ENCODE measurements around the gene FSTL3.

The FSTL3 gene

DNA sequence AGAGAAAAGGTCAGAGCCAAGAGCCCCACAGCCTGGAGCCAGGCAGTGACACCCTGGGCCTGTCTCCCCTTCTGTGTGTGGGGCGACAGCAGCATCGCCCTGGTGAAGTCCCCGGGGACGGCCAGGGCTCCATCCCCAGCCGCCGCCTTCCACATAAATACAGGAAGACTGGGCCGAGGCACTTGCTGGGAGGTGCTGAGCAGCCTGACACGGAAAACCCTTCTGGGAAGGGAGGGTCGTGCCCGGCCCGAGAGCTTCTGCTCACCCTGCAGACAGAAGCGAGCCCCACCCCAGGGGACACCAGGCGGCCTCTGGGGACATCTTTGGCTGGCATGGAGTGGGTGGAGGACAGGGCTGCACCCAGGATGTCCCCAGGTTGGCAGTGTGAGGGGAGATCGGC is 31.4 kb upstream of the FSTL3 start:
- DNase-seq (ENCODE audit: low read depth in 2 of 2, low spot score in 1 of 2), result no peak

- no peak for DNase-seq (ENCODE audit: low read depth in 2 of 2, low spot score in 1 of 2)
Measured at GRCh38 chr19:645912-646778, 30.0 kb upstream of the FSTL3 start.

- no peak for DNase-seq (ENCODE audit: low read depth in 2 of 2, low spot score in 1 of 2)
Measured at GRCh38 chr19:646779-647565, 29.2 kb upstream of the FSTL3 start.

GRCh38 chr19:647566-648284 is 28.5 kb upstream of the FSTL3 start:
- DNase-seq (ENCODE audit: low read depth in 2 of 2, low spot score in 1 of 2), result no peak

- no peak for DNase-seq (ENCODE audit: low read depth in 2 of 2, low spot score in 1 of 2)
Measured at GRCh38 chr19:648305-648704, 27.9 kb upstream of the FSTL3 start.

GRCh38 chr19:648904-649801 is 27.0 kb upstream of the FSTL3 start:
- no peak for DNase-seq (ENCODE audit: low read depth in 2 of 2, low spot score in 1 of 2)

DNA sequence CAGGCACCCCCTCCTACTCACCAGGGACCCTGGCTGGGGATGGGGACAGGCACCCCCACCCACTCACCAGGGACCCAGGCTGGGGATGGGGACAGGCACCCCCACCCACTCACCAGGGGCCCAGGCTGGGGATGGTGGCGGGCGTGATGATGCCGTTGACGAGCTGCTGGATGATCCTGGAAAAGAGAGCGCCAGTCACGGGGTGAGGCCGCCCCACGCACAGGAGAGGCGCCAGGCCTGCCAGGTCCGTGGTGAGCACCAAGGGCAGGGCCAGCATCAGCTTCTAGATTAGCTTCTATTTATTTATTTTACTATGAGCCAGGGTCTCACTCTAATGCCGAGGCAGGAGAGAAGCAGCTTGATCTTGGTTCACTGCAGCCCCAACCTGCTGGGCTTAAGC is 26.1 kb upstream of the FSTL3 start:
- no peak for DNase-seq (ENCODE audit: low read depth in 2 of 2, low spot score in 1 of 2)

DNA sequence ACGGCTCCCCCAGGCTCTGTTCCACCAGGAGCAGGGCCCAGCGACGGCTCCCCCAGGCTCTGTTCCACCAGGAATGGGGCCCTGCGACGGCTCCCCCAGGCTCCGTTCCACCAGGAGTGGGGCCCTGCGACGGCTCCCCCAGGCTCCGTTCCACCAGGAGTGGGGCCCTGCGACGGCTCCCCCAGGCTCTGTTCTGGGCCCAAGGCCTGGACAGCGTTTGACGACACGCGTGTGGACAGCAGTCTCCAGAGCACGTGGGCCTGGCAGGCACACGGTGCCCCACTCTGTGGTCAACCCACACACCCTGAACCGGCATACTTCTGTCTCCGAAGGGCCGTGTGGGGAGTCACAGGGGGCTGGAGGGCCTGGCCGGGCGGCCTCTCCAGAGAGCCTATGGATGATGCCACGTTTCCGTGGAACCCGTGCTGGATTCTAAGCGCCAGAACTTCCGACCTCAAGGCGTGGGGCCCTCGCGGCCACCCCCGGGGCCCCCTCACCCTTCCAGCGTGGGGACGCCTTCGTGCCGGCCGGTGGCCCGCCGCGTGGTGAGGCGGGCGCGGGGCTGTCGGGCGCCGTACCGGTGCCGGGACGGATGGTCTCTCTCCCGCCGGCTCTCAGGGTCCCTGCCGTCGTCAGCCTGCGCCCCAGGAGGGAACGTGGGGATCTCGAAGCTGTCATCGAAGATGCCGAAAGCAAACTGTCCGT is 24.9 kb upstream of the FSTL3 start:
- no peak for DNase-seq (ENCODE audit: low read depth in 2 of 2, low spot score in 1 of 2)

GRCh38 chr19:651991-652390 is 24.2 kb upstream of the FSTL3 start:
- no peak for DNase-seq (ENCODE audit: low read depth in 2 of 2, low spot score in 1 of 2)

DNA sequence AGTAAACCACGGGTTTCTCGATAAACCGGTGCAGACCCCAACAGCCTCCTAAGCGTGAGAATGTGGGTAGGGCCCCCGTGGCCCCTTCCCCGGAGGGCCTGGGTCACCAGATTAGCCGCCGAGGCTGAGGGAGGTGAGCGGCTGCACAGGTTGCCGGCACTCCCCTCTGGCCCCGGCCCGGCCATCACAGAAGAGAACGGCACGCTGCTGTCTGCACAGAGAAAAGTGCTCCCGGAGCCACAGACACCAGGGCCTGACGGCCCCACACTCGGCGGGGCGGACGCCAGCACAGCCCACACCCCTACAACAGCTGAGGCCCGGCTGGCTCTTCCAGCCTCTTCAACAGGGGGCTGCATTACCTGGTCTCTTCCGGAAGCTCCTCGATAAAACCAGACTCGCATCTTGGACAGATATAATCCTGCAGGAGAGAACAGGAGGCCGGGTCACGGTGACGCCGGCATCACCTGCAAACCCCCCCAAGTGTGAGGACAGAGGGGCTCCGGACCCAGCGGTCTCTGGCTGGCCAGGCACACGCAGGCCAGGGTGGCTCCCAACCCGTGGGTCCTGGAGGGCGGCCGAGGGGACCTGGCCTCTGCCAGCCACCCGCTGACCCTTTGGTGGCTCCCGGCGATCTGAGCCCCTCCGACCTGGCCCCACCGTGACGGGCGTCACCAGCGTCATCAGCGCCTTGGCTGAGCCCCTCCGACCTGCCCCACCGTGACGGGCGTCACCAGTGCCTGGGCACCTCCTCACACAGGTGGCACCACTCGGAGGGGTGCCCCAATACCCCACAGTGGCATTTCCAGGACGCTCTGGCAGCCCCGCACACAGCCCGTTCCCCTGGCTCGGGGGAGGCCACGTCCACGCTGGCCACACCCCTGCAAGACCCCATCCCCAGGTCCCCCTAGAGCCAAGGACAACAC is 23.5 kb upstream of the FSTL3 start:
- no peak for DNase-seq (ENCODE audit: low read depth in 2 of 2, low spot score in 1 of 2)

- no peak for DNase-seq (ENCODE audit: low read depth in 2 of 2, low spot score in 1 of 2)
Measured at GRCh38 chr19:653425-653824, 22.8 kb upstream of the FSTL3 start.

GRCh38 chr19:655691-656090 is 20.5 kb upstream of the FSTL3 start:
- DNase-seq (ENCODE audit: low read depth in 2 of 2, low spot score in 1 of 2), result no peak

DNA sequence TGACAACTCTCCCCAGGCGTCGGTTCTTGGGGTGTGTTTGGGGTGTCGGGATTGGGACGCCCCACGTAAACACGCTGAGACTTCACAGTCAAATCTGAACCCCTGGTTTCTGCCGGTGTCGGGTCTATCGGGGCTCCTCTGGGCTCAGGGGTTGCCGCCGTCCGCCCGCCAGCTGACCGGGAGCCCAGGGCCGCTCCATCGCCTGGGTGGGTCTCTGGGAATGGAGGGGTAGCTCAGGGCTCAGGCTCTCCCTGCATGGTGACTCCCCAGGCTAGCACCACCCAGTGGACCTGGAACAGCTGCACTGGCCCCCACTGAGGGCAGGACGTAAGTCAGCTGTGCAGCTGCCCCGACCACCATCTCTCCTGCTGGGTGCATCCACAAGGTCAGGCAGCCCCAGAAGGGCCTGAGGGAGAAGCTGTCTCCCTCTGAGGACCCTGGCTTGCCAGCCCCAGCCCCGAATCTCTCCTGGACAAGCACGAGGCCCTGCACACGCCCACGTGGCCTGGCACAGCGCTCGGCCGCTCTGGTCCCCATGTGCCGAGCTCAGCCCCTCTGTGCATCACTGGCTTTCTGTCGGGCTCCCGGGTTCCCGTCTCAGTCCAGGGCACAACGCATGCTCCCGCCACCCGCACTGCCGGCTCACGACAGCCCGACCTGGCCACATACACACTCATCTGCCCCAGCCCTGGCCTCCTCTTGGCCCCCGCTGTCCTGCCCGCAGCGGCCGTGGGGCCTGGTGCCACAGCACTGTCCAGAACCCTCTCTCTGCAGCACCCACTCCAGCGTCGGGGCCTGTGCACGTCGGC is 19.2 kb upstream of the FSTL3 start:
- DNase-seq (ENCODE audit: low read depth in 2 of 2, low spot score in 1 of 2), result no peak

DNA sequence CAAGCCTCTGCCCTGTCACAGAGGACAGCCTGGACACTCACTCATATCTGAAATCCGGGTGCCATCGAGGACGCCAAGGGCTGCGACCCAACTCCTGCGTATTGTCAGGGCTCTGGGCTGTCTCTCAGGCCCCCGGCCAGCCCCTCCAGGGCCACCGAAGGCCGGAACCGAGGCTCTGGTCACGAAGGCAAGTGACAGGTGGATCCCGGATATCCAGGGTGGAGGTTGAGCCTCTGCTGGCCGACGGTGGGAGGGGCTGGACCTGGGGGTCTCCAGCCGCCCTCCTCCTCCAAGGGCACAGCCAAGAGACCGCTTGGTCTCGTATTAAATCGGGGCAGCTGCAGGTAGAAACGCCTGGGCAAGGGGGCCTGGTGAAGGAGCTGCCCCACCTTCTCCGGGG is 18.6 kb upstream of the FSTL3 start:
- DNase-seq (ENCODE audit: low read depth in 2 of 2, low spot score in 1 of 2), result no peak

DNA sequence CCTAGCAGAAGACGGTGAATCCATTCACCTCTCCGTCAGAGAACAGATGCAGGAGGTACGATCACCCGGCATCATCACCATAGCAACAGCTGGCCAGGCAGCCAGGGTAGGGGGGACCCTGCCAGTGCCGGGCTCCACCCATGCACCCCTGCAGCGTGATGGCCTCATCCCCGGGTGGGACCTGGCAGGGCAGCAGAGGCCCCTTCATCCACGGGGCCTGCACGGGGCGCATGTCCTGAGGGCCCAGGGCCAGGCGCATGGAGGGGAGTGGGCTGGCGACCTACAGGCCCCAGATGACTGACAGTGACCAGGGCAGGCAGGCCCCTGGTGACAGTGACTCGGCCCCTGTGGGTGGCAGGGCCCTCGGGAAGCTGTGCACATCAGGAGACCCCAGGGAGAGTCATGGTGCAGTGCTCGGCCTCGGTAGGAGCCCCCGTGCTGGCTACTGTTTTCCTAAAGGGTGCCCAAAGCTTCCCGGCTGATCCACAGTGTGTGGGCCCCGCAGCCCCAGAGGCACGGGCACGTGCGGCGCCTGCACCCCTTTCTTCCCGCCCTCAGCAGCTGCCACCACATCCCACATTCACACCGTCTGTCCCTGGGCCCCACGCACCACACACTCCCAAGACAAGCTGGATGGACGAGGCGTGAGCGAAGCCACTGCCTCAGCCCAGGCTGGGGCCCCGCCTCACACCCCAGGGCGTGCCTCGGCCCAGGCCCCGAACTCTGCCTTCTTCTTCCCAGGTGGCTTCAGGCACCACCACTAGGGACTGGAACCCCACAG is 17.9 kb upstream of the FSTL3 start:
- no peak for DNase-seq (ENCODE audit: low read depth in 2 of 2, low spot score in 1 of 2)

DNA sequence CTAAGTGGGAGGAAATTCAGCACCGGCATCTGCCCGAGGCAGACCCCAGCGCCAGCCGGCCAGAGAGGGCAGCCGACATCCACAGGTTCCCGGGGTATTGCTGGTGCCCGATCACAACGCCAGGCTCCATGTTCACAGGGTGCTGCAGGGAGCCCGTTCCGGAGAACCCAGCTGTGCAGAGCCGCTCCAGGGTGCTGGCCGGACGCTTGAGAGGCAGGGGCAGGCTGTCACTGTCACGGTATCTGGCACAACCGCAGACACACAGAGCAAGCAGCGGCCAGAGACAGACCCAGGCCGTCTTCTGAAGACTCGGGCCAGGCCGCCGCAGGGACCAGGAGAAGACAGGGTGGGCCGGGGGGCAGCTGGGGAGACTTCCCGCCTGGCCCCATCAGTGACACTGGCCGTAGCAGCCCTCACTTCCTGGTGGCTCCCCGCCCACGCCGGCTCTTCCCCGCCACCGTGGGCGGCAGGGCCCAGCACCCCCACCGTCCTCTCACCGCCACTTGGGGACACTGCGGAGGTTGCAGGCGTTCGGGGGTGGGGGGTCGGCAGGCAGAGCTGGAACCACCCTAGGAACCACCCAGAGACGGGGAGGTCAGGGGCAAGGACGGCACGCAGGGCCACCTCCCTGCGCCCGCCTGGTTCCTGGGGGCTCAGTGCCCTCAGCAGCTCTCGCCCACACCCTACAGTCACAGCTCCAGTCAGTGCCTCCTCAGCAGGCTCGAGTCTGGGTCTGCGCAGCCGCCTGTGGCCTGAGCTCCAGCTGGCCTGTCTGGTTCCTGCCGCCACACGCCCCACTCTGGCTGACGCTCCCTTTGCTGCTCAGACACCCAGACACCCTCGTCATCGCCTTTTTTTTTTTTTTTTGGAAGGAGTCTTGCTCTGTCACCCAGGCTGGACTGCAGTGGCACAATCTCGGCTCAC is 17.0 kb upstream of the FSTL3 start:
- no peak for DNase-seq (ENCODE audit: low read depth in 2 of 2, low spot score in 1 of 2)
